GM12801 (cell line): ENCODE measurements around the gene AFG3L2.

Source experiments
- CTCF ChIP-seq: IDR thresholded peaks from one replicate; pipeline ENCODE4 v1.5.1; 2011; ENCODE audit warnings: control low read depth; ENCODE audit not compliant: insufficient read length; ENCODE audit errors: extremely low read depth

Gene AFG3L2

GRCh38 chr18:12302391-12303147, 74.5 kb downstream of the AFG3L2 start:
- no peak for TF ChIP-seq CTCF

GRCh38 chr18:12301263-12302005, 75.6 kb downstream of the AFG3L2 start:
- TF ChIP-seq CTCF: no peak

- TF ChIP-seq CTCF: no peak
Measured at GRCh38 chr18:12299862-12300261, 77.2 kb downstream of the AFG3L2 start.

GRCh38 chr18:12296457-12296856, 80.6 kb downstream of the AFG3L2 start:
- TF ChIP-seq CTCF: no peak

- no peak for TF ChIP-seq CTCF
Measured at GRCh38 chr18:12296087-12296403, 81.0 kb downstream of the AFG3L2 start.

- no peak for TF ChIP-seq CTCF
Measured at GRCh38 chr18:12295389-12296086, 81.5 kb downstream of the AFG3L2 start.

GRCh38 chr18:12293831-12294230, 83.2 kb downstream of the AFG3L2 start:
- no peak for TF ChIP-seq CTCF
